HEK293T (cell line): ENCODE results near the gene PSME3IP1.
"Not testable (repeated sequence)": the region's sequence is repeated elsewhere in the genome, so short reads cannot be mapped to it uniquely, and the experiment has no call there.

Experiments
- CTCF ChIA-PET: fragments of 350-600 bp; formaldehyde crosslinking; extraction: SDS; loops from one replicate; lab custom pipeline; 2021; ENCODE audit warnings: antibody characterized with exemption, inconsistent platforms; lab: Yijun Ruan, JAX
- POLR2A ChIA-PET: fragments of 350-600 bp; formaldehyde crosslinking; extraction: SDS; loops from one replicate; lab custom pipeline; 2020; ENCODE audit warnings: antibody characterized with exemption, inconsistent platforms; lab: Yijun Ruan, JAX
- DNase-seq: peaks from one replicate; pipeline ENCODE4 v3.0.0; 2012; ENCODE audit warnings: mixed read lengths; ENCODE audit errors: extremely low spot score
- ARNT ChIP-seq: fragments of 450-650 bp; IDR thresholded peaks from 2 replicates; pipeline ENCODE4 v1.6.1; 2017; ENCODE audit warnings: mild to moderate bottlenecking
- BHLHE40 ChIP-seq: fragments of 450-650 bp; IDR thresholded peaks from 2 replicates; pipeline ENCODE4 v1.6.1; 2016; ENCODE audit warnings: mild to moderate bottlenecking, moderate library complexity, borderline replicate concordance
- CTBP1 ChIP-seq: fragments of 450-650 bp; IDR thresholded peaks from 2 replicates; pipeline ENCODE4 v1.6.1; 2016; ENCODE audit warnings: borderline replicate concordance
- ELF4 ChIP-seq: fragments of 450-650 bp; IDR thresholded peaks from 2 replicates; pipeline ENCODE4 v1.6.1; 2017; ENCODE audit warnings: antibody characterized with exemption
- FOXA1 ChIP-seq: fragments of 450-650 bp; IDR thresholded peaks from 2 replicates; pipeline ENCODE4 v1.6.1; 2016; ENCODE audit warnings: mild to moderate bottlenecking
- FOXK2 ChIP-seq: fragments of 450-650 bp; IDR thresholded peaks from 2 replicates; pipeline ENCODE4 v1.6.1; 2016; ENCODE audit warnings: mild to moderate bottlenecking
- FOXM1 ChIP-seq: fragments of 450-650 bp; IDR thresholded peaks from 2 replicates; pipeline ENCODE4 v1.6.1; 2017; ENCODE audit warnings: mild to moderate bottlenecking, borderline replicate concordance
- HDGF ChIP-seq: fragments of 450-650 bp; IDR thresholded peaks from 2 replicates; pipeline ENCODE4 v1.6.1; 2017; ENCODE audit warnings: antibody characterized with exemption, borderline replicate concordance
- L3MBTL2 ChIP-seq: fragments of 450-650 bp; conservative IDR thresholded peaks from 2 replicates; pipeline ENCODE4 v1.6.1; 2016; ENCODE audit warnings: mild to moderate bottlenecking
- LEF1 ChIP-seq: fragments of 450-650 bp; IDR thresholded peaks from 2 replicates; pipeline ENCODE4 v1.6.1; 2017; ENCODE audit warnings: mild to moderate bottlenecking, borderline replicate concordance
- NFRKB ChIP-seq: fragments of 450-650 bp; IDR thresholded peaks from 2 replicates; pipeline ENCODE4 v1.6.1; 2016; ENCODE audit warnings: mild to moderate bottlenecking, moderate library complexity
- SP1 ChIP-seq: fragments of 450-650 bp; IDR thresholded peaks from 2 replicates; pipeline ENCODE4 v1.6.1; 2017
- SUZ12 ChIP-seq: fragments of 450-650 bp; IDR thresholded peaks from 2 replicates; pipeline ENCODE4 v1.6.1; 2016; ENCODE audit warnings: mild to moderate bottlenecking
- TARDBP ChIP-seq: fragments of 450-650 bp; IDR thresholded peaks from 2 replicates; pipeline ENCODE4 v1.6.1; 2016
- ZNF384 ChIP-seq: fragments of 450-650 bp; IDR thresholded peaks from 2 replicates; pipeline ENCODE4 v1.6.1; 2016
- TF ChIP-seq, protein P1 (sequence below): fragments of 450-650 bp; IDR thresholded peaks from 2 replicates; pipeline ENCODE4 v1.6.1; 2016

PSME3IP1 gene

DNA sequence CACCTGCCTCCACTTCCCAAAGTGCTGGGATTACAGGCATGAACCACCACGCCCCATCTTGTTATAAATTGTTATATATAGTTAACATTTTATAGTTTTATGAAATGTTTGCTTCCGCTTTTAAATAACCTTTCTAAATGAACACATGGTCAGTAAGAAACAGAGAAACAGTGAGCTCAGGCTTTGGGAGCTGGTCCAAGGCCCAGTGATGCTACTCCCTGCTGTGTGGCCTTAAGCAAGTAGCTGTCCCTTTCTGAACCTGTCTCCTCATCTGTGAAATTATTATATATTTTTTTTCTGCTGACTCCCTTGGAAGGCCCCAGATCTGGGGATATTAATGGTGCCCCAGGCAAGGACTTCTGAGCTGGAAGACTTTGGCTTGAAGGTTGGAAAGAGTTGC lies 74.4 kb downstream of the PSME3IP1 start:
- CTCF ChIA-PET = no interaction called here
- no peak for DNase-seq
- POLR2A ChIA-PET = no interaction called here
- TF ChIP-seq ELF4 (no peak), FOXK2 (no peak), SP1 (no peak), ARNT (no peak), NFRKB (no peak), CTBP1 (no peak), L3MBTL2 (no peak)

DNA sequence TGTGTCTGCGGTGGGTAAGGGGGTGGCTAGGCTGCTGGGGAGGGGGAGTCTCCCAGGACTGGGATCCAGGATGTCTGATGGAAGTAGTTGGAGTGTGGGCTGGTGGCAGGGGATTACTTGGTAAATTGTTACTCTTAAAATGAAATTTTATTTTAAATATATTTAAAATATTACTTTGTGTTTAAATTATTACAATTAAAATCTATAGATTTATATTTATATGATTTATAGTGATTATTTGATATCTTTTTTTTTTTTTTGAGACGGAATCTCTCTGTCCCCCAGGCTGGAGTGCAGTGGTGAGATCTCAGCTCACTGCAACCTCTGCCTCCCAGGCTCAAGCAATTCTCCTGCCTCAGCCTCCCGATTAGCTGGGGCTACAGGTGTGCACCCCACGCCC lies 74.9 kb downstream of the PSME3IP1 start:
- no peak for DNase-seq
- POLR2A ChIA-PET = no interaction called here
- CTCF ChIA-PET = no interaction called here
- TF ChIP-seq FOXA1 (no peak), FOXK2 (no peak), BHLHE40 (no peak), TARDBP (no peak), SUZ12 (no peak), LEF1 (no peak), ELF4 (no peak)
- TF ChIP-seq, protein P1, sequence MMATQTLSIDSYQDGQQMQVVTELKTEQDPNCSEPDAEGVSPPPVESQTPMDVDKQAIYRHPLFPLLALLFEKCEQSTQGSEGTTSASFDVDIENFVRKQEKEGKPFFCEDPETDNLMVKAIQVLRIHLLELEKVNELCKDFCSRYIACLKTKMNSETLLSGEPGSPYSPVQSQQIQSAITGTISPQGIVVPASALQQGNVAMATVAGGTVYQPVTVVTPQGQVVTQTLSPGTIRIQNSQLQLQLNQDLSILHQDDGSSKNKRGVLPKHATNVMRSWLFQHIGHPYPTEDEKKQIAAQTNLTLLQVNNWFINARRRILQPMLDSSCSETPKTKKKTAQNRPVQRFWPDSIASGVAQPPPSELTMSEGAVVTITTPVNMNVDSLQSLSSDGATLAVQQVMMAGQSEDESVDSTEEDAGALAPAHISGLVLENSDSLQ = no peak

DNA sequence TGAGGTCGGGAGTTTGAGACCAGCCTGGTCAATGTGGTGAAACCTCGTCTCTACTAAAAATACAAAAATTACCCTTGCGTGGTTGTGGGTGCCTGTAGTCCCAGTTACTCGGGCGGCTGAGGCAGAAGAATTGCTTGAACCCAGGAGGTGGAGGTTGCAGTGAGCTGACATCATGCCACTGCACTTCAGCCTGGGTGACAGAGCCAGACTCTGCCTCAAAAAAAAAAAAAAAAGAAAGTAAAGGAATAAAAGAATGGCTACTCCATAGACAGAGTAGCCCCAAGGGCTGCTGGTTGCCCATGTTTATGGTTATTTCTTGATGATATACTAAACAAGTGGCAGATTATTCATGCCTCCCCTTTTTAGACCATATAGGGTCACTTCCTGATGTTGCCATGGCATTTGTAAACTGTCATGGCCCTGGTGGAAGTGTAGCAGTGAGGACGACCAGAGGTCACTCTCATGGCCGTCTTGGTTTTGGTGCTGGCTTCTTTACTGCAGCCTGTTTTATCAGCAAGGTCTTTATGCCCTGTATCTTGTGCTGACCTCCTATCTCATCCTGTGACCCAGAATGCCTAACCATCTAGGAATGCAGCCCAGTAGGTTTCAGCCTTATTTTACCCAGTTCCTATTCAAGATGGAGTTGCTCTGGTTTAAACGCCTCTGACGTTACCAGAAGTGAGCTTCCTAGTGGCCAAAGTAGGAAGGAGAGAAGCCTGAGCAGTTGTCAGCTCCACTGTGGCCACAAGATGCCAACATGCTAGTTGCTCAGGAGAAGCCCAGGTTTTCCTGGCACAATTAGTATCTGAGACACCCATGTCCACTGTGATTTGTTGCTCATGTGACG lies 76.4 kb downstream of the PSME3IP1 start:
- CTCF ChIA-PET, DNase-seq, POLR2A ChIA-PET: not testable (repeated sequence)

DNA sequence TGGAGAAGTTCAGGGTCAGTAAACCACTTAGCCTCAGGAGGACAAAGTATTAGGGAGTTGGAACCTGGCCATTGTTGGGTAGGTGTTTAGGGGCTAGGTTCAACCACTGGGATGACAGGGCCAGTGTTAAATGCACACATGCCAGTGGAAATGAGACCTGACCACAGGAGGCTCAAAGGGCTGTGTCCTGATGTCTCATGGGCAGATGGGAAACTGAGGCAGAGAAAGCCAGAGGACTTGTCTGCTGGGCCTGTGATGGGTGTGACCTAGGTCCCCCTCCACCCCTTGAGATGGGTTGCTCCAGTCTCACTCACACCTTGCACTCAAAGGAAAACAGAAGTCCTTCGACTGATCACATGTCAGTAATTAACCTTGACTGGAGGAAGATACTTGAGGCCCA lies 77.4 kb downstream of the PSME3IP1 start:
- no peak for DNase-seq
- TF ChIP-seq LEF1 (no peak), CTBP1 (no peak), TARDBP (no peak), FOXA1 (no peak), FOXK2 (no peak), BHLHE40 (no peak), SP1 (no peak), ELF4 (no peak), NFRKB (no peak), ARNT (no peak), SUZ12 (no peak), FOXM1 (no peak), L3MBTL2 (no peak), HDGF (no peak), ZNF384 (no peak)
- TF ChIP-seq, protein P1 = no peak
- CTCF ChIA-PET = interaction anchor here (1.3 kb wide), 1 partner anchor 16 kb away, joined by 4 read pairs; the partner anchor contains the start of gene CPNE2
- POLR2A ChIA-PET = no interaction called here

DNA sequence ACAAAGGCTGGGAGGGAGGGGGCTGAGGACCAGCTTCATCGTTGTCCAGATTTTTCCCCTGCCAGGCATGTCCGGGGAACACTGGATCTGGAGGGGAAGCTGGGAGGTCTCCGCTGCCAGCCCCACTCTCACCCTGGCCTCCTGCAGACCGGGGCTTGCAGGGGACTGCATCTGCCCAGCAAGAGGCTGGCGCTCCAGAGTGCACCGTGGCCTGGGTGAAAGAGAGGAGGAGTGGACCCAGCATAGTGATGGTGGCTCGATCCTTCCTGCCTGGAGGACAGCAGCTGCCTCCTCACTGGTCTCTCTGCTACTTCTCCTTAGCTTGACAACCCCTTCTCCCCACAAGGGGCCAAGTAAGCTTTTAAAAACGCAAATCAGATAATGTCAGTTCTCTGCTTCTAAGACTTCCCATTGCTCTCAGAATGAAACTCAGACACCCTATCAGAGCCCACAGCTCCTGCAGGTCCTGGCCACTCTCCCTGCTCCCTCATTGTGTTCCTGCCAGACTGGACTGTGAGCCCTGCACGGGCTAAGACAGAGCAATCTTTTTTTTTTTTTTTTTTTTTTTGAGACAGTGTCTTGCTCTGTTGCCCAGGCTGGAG lies 78.4 kb downstream of the PSME3IP1 start:
- ChIA-PET POLR2A (interaction anchor here (1.2 kb wide), 1 partner anchor 15 kb away, joined by 3 read pairs; the partner anchor contains the start of gene CPNE2), CTCF (interaction anchor here (0.6 to 1.3 kb wide), 2 partner anchors 15 to 113 kb away, joined by 3 to 4 read pairs; partner anchors contain the start of gene CPNE2)
- TF ChIP-seq TARDBP (no peak), LEF1 (no peak), ELF4 (no peak), L3MBTL2 (no peak), BHLHE40 (no peak), CTBP1 (no peak), FOXA1 (no peak), SUZ12 (no peak), NFRKB (no peak), ARNT (no peak), ZNF384 (no peak), HDGF (no peak), SP1 (no peak), FOXM1 (no peak), FOXK2 (no peak)
- TF ChIP-seq, protein P1 = no peak
- DNase-seq = no peak

DNA sequence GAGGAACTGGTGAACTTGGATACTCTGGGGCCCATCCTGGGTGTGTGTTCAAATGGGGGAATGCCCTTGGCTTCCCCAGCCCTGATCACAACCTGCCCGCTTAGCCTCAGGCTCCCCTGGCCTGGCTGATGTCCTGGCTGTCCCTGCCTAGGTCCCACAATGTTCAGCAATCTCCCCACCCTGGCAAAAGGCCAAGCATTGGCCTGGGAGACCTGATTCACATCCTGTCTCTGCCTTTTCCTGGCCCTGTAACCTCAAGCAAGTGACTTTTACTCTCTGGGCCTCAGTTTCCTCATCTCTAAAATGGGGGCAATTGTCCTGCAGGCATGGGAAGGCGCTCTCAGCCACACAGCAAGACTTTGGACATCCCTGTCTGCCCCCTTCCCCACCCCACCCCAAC lies 79.1 kb downstream of the PSME3IP1 start:
- CTCF ChIA-PET = no interaction called here
- DNase-seq = no peak
- POLR2A ChIA-PET = interaction anchor here (0.7 to 1.2 kb wide), 2 partner anchors 14 kb away, joined by 3 read pairs; partner anchors contain the start of gene CPNE2
- TF ChIP-seq L3MBTL2 (no peak), CTBP1 (no peak), BHLHE40 (no peak), SUZ12 (no peak), LEF1 (no peak), HDGF (no peak), FOXK2 (no peak), ARNT (no peak), ZNF384 (no peak)
- TF ChIP-seq, protein P1 = no peak
